CD4-positive, alpha-beta T cell treated with Interleukin-12 subunit alpha and Interleukin-12 subunit beta, for 1 hour (primary cell): Measurements from ENCODE around the gene EEPD1.
"Not testable (repeated sequence)": the region's sequence is repeated elsewhere in the genome, so short reads cannot be mapped to it uniquely, and the experiment has no call there.

ENCODE experiments used
- DNase-seq: peaks from one replicate; pipeline ENCODE4 v3.0.0-alpha.2; 2020

The EEPD1 gene

GRCh38 chr7:36217961-36218284, 64.9 kb downstream of the EEPD1 start:
- DNase-seq = no peak

- no peak for DNase-seq
Observed at GRCh38 chr7:36219429-36219828, 66.4 kb downstream of the EEPD1 start.

- no peak for DNase-seq
Observed at GRCh38 chr7:36223851-36224250, 70.8 kb downstream of the EEPD1 start.

GRCh38 chr7:36224934-36225858, 72.1 kb downstream of the EEPD1 start:
- no peak for DNase-seq

GRCh38 chr7:36226151-36226550, 73.1 kb downstream of the EEPD1 start:
- no peak for DNase-seq

GRCh38 chr7:36227223-36227622, 74.2 kb downstream of the EEPD1 start:
- DNase-seq = no peak

GRCh38 chr7:36228039-36228438, 75.0 kb downstream of the EEPD1 start:
- no peak for DNase-seq

- DNase-seq = no peak
Observed at GRCh38 chr7:36231406-36231805, 78.4 kb downstream of the EEPD1 start.

- DNase-seq = no peak
Observed at GRCh38 chr7:36232555-36232954, 79.5 kb downstream of the EEPD1 start.

GRCh38 chr7:36232971-36233550, 80.0 kb downstream of the EEPD1 start:
- no peak for DNase-seq

- no peak for DNase-seq
Observed at GRCh38 chr7:36236073-36236472, 83.0 kb downstream of the EEPD1 start.

GRCh38 chr7:36238138-36238537, 85.1 kb downstream of the EEPD1 start:
- no peak for DNase-seq

GRCh38 chr7:36243356-36243755, 90.3 kb downstream of the EEPD1 start:
- DNase-seq = not testable (repeated sequence)

- not testable (repeated sequence) for DNase-seq
Observed at GRCh38 chr7:36244001-36244400, 90.9 kb downstream of the EEPD1 start.

- no peak for DNase-seq
Observed at GRCh38 chr7:36244429-36244828, 91.4 kb downstream of the EEPD1 start.

- DNase-seq = no peak
Observed at GRCh38 chr7:36245684-36246299, 92.7 kb downstream of the EEPD1 start.

GRCh38 chr7:36249091-36249490, 96.0 kb downstream of the EEPD1 start:
- DNase-seq = no peak

- no peak for DNase-seq
Observed at GRCh38 chr7:36253699-36254098, 100.6 kb downstream of the EEPD1 start.

- DNase-seq = not testable (repeated sequence)
Observed at GRCh38 chr7:36258510-36259259, 105.6 kb downstream of the EEPD1 start.

GRCh38 chr7:36260481-36260880, 107.4 kb downstream of the EEPD1 start:
- DNase-seq = no peak

GRCh38 chr7:36261019-36261754, 108.1 kb downstream of the EEPD1 start:
- no peak for DNase-seq

- no peak for DNase-seq
Observed at GRCh38 chr7:36262309-36263094, 109.4 kb downstream of the EEPD1 start.
